GM12892 (cell line): ENCODE results near the gene VASH1. TPM values are rescaled to one million over a fixed set of nuclear protein-coding genes. Genes with fewer than 3 reads are reported as not detected.
"Not testable (repeated sequence)": the region's sequence is repeated elsewhere in the genome, so short reads cannot be mapped to it uniquely, and the experiment has no call there.

Source experiments
- DNase-seq: peaks from one replicate; pipeline ENCODE4 v3.0.0; 2011; ENCODE audit not compliant: insufficient read length
- FAIRE-seq: peaks from 2 replicates; lab custom pipeline; 2011; peaks lifted over from hg19 to GRCh38; lab: Jason Lieb, UNC
- POLR2A ChIP-seq: IDR thresholded peaks from 2 replicates; pipeline ENCODE4 v1.6.1; 2011; ENCODE audit warnings: low read depth, low read length, control low read depth
- POLR2AphosphoS5 ChIP-seq: IDR thresholded peaks from 2 replicates; pipeline ENCODE4 v1.6.1; 2011; ENCODE audit warnings: low read depth, low read length, control low read depth
- TAF1 ChIP-seq: IDR thresholded peaks from 2 replicates; pipeline ENCODE4 v1.6.1; 2011; ENCODE audit warnings: low read depth, mild to moderate bottlenecking, control low read depth, low read length, borderline replicate concordance
- polyA plus RNA-seq: library from polyadenylated mRNA; unstranded; fragments of >200 nt; gene quantifications from one replicate; pipeline ENCODE4 v1.2.1, GENCODE V29; 2012; ENCODE audit warnings: missing spikeins, inconsistent platforms; ENCODE audit not compliant: missing spikeins

The VASH1 gene
- 2.5 TPM for polyA plus RNA-seq

GRCh38 chr14:76761136-76761959 is at the start of gene VASH1:
VASH1 (plus strand) TSS chr14:76761468; CDS start chr14:76762822, 1,354 bp downstream.
- TF ChIP-seq POLR2A (no peak), TAF1 (no peak), POLR2AphosphoS5 (no peak)
- peak; percentile 88 for FAIRE-seq
- DNase-seq, result peak; percentile 91

DNA sequence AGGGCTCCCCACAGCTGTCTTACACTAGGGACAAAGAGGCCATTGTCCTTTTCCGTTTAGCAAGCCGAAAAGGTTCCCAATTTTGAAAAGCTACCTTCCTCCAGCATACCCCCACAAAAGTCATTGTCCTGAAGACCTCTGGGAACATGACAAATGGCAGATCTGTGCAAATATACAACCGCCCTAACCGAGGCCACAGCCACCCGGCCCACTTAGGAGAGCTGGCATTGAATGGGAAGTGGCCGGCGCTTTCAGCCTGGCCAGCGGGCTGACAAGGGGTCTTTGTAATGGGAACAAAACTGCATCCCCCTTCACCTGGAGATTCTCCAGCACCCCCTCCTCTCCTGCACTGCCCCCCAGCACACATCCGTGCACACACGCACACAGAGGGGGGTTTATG is 48.1 kb upstream of the VASH1 start:
- no peak for TF ChIP-seq POLR2AphosphoS5
- TF ChIP-seq POLR2A, result no peak
- TF ChIP-seq TAF1, result no peak
- DNase-seq (no peak), FAIRE-seq (no peak)

DNA sequence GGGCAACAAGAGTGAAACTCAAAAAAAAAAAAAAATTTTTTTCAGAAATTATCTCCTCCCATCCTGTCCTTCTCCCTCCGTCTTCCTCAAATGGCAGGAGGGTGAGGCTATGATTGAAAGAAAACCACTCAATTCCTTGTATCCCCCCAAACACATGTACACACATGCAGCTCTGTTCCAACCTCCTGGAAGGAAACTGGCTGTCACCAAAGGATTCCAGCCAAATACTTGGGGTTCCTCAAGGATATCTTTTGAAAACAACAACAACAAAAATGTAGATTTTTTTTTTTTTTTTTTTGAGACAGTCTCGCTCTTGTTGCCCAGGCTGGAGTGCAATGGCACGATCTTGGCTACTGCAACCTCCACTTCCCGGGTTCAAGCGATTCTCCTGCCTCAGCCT is 46.8 kb upstream of the VASH1 start:
- no peak for FAIRE-seq
- DNase-seq, result no peak
- no peak for TF ChIP-seq TAF1
- TF ChIP-seq POLR2AphosphoS5, result no peak
- no peak for TF ChIP-seq POLR2A

DNA sequence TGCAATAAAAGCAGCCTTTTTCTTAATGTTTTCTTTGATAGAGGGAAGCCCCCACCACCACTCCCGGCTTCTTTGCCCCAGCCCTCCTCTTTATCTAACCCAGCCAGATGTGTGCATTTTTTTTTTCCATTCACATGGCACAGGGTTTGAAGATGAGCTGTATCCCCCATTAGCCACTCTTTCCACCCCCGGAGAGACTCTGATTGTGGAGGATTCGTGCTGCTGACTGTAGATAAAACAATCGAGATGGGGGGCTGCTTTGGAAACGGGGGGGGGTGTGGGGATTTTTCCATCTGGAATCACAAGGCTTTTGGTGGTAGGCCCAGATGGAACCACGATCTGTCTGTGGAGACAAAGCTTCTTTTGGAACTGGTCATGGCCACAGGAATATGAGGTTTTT is 46.2 kb upstream of the VASH1 start:
- no peak for TF ChIP-seq POLR2AphosphoS5
- no peak for TF ChIP-seq TAF1
- no peak for TF ChIP-seq POLR2A
- DNase-seq (no peak), FAIRE-seq (no peak)

DNA sequence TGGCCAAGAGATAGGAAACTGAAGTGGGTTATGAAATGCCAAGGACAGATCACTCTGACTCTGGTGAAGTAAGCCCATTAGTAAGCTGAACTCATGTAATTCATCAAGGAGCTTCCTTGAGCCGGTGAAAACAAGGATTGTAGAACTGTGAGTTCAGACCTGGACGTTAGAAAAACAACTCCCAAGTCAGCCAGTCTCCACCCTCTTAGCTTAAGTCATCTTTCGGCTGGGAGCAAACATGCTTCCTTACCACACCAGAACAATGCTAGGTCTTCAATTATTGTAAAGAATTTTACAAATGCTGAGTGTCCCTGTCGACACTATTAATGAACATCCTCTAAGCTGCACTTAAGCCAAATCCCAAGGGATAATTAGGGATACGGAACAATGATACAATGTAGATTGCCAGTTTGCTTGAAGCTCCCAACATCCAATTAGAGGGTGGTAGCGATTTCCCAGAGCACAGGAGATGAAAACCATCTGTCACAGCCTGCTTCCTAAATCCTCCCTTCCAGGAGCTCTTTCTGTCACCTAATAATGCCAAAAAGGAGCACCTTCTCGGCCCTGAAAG is 45.7 kb upstream of the VASH1 start:
- DNase-seq, result no peak

GRCh38 chr14:76716285-76716684 is 45.0 kb upstream of the VASH1 start:
- FAIRE-seq, result no peak
- no peak for TF ChIP-seq TAF1
- no peak for TF ChIP-seq POLR2AphosphoS5
- no peak for TF ChIP-seq POLR2A
- no peak for DNase-seq

More for the DNA sequence above, 45.7 kb upstream of the VASH1 start:
- TF ChIP-seq TAF1 (no peak), POLR2A (no peak), POLR2AphosphoS5 (no peak)
- no peak for FAIRE-seq

GRCh38 chr14:76717508-76718290 is 43.6 kb upstream of the VASH1 start:
- DNase-seq (no peak), FAIRE-seq (no peak)

DNA sequence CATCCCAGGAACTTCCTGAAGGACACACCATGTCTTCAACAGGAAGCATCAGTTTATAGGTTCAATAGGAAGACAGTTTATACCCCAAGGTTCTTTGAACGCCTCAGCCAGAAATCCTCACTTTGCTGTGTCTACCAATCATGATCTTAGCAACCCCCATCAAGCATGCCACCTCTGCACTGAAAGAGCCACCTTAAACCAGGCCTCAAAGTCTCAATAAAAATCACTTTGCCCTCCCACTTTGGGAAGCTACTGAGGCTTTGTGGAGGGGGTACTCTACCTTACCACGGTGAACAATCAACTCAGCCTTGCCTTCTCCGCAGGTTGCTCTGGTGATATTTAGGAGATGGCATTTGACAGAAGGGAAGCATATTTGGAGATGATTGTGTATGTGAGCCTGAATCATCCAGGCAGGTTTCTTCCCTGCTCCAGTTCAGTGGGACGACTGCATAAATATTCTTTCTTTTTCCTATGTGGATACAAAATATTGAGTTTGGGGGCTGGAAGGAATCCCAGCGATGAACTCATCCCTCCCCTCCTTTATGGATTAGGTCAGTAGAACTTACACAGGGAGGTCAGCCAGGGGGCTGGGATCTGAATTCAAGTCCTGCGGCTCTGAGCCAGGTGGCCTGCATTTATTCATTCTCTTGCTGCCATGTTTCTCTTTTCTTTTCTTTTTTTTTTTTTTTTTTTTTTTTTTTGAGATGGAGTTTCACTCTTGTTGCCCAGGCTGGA is 42.8 kb upstream of the VASH1 start:
- FAIRE-seq (no peak), DNase-seq (no peak)
- no peak for TF ChIP-seq POLR2AphosphoS5
- no peak for TF ChIP-seq TAF1
- TF ChIP-seq POLR2A, result no peak

More at GRCh38 chr14:76717508-76718290, 43.6 kb upstream of the VASH1 start:
- no peak for TF ChIP-seq TAF1
- no peak for TF ChIP-seq POLR2AphosphoS5
- no peak for TF ChIP-seq POLR2A

DNA sequence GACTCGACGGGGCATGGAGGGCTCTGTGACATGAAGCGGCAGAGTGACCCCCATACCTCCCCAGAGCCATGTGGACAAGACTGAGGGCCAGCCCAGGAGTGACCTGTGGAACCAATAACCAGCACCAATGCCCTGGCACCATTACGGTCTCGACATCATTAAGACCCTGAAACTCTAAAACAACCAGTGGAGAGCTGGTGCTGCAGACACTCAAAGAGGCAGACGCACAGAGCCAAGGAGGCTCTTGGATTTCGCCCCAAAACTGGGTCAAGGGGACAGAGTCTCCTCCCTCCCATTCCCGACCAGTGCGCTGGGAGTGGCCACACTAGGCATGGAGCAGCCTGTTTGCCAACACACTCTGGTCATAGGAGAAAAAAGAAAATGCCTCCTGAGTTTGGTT is 41.6 kb upstream of the VASH1 start:
- TF ChIP-seq TAF1 (no peak), POLR2A (no peak), POLR2AphosphoS5 (no peak)
- DNase-seq, result no peak
- no peak for FAIRE-seq

- DNase-seq (peak; percentile 40), FAIRE-seq (peak; percentile 72)
- TF ChIP-seq TAF1 (no peak), POLR2AphosphoS5 (no peak), POLR2A (no peak)
Observed at GRCh38 chr14:76720382-76720813, 40.9 kb upstream of the VASH1 start.

DNA sequence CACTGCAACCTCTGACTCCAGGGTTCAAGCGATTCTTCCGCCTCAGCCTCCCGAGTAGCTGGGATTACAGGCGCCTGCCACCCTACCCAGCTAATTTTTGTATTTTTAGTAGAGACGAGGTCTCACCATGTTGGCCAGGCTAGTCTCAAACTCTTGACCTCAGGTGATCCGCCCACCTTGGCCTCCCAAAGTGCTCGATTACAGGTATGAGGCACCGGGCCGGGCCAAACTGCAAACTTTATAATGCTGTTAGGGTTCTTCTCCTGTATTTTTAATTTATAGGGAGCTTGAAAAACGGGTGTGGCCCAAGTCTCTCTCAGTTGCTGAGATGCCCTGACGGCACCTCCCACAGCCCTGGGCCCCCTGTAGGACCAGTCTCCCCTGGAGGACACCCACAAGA is 39.8 kb upstream of the VASH1 start:
- not testable (repeated sequence) for DNase-seq, FAIRE-seq
